K562 (cell line): ENCODE results near the gene CCM2. TPM values are rescaled to one million over a fixed set of nuclear protein-coding genes. Genes with fewer than 3 reads are reported as not detected.

Experiments used
- CBX3 ChIP-seq, 2 experiments: IDR thresholded peaks; 1 replicate in 1 of 2; 2 replicates in 1 of 2; pipeline ENCODE4 v1.6.1; 2012; ENCODE audit warnings: inconsistent platforms in 2 of 2, low read length in 2 of 2, borderline replicate concordance in 1 of 2, control low read depth in 1 of 2
- CEBPB ChIP-seq: fragments of 450-650 bp; IDR thresholded peaks from 2 replicates; pipeline ENCODE4 v1.6.1; 2016; ENCODE audit warnings: missing genetic modification characterization, missing compliant biosample characterization
- EZH2 ChIP-seq: IDR thresholded peaks from 2 replicates; pipeline ENCODE4 v1.6.1; 2012; ENCODE audit warnings: low read depth, mild to moderate bottlenecking, inconsistent platforms, low read length, borderline replicate concordance
- HDAC2 ChIP-seq: fragments of 450-650 bp; IDR thresholded peaks from 2 replicates; pipeline ENCODE4 v1.6.1; 2016; ENCODE audit warnings: mild to moderate bottlenecking
- MECOM ChIP-seq: fragments of 250-450 bp; sonication (Bioruptor Pico); IDR thresholded peaks from 2 replicates; pipeline ENCODE4 v1.8.0; 2022; ENCODE audit warnings: inconsistent platforms
- MTF1 ChIP-seq: fragments of 250-450 bp; sonication (Bioruptor Pico); IDR thresholded peaks from 2 replicates; pipeline ENCODE4 v1.9.0; 2021; ENCODE audit warnings: moderate library complexity, mild to moderate bottlenecking, inconsistent platforms, borderline replicate concordance
- MYC ChIP-seq, 2 experiments: fragments of 250-450 bp in 1 of 2; sonication (Bioruptor Pico) in 1 of 2; IDR thresholded peaks; 2 replicates each; pipeline versions ENCODE4 v1.5.1 to v1.6.1; 2012 to 2021; ENCODE audit warnings: low read depth in 2 of 2, borderline replicate concordance in 1 of 2, improper control_type of control experiment in 1 of 2, low read length in 1 of 2, mild to moderate bottlenecking in 1 of 2, moderate library complexity in 1 of 2
- NFE2 ChIP-seq: IDR thresholded peaks from 2 replicates; pipeline ENCODE4 v1.6.1; 2014; ENCODE audit warnings: antibody characterized with exemption, low read depth
- NFIC ChIP-seq: fragments of 450-650 bp; IDR thresholded peaks from 2 replicates; pipeline ENCODE4 v1.6.1; 2017; ENCODE audit warnings: mild to moderate bottlenecking, inconsistent platforms
- PTRF ChIP-seq: fragments of 450-650 bp; IDR thresholded peaks from 2 replicates; pipeline ENCODE4 v1.6.1; 2016; ENCODE audit warnings: mild to moderate bottlenecking, missing genetic modification characterization, missing compliant biosample characterization
- TGIF2 ChIP-seq: sonication (generic); formaldehyde crosslinking; IDR thresholded peaks from 2 replicates; pipeline ENCODE4 v1.8.1; 2022; ENCODE audit warnings: mild to moderate bottlenecking, missing genetic modification reagents, moderate library complexity
- ZNF12 ChIP-seq: sonication (generic); formaldehyde crosslinking; IDR thresholded peaks from 2 replicates; pipeline ENCODE4 v1.4.0; 2020; ENCODE audit warnings: mild to moderate bottlenecking, missing genetic modification reagents
- ZNF408 ChIP-seq: fragments of 250-450 bp; sonication (Bioruptor Pico); IDR thresholded peaks from 2 replicates; pipeline ENCODE4 v1.4.0; 2020; ENCODE audit warnings: low read depth, mild to moderate bottlenecking, moderate library complexity
- ZNF766 ChIP-seq: fragments of 200-800 bp; sonication (Bioruptor generic); conservative IDR thresholded peaks from 2 replicates; pipeline ENCODE4 v1.6.1; 2016; ENCODE audit warnings: missing genetic modification characterization, missing compliant biosample characterization
- ZNF79 ChIP-seq: fragments of 250-450 bp; sonication (Bioruptor Pico); IDR thresholded peaks from 2 replicates; pipeline ENCODE4 v1.4.0; 2020; ENCODE audit warnings: low read depth, mild to moderate bottlenecking, moderate library complexity
- polyA plus RNA-seq, 8 experiments: library from polyadenylated mRNA; depleted of rRNA in 4 of 8; stranded (reverse) in 5 of 8; unstranded in 3 of 8; fragments of >200 nt; fragmentation: Nextera tagmentation in 2 of 8; fragmentation: Illumina TruSeq in 1 of 8; extraction: Ambion mirVana in 2 of 8; extraction: Trizol in 1 of 8; gene quantifications; 2 replicates each; pipeline versions ENCODE4 v1.2.1 to v1.2.3, GENCODE V29; 2011 to 2014; ENCODE audit warnings: inconsistent platforms in 1 of 8, missing spikeins in 1 of 8
- total RNA-seq, 7 experiments: library from RNA; depleted of rRNA in 6 of 7; stranded (reverse); fragments of >200 nt in 6 of 7; fragmentation: Illumina TruSeq in 2 of 7; extraction: Trizol in 2 of 7; gene quantifications; 2 replicates each; pipeline versions ENCODE4 v1.2.1 to v1.2.3, GENCODE V29; 2011 to 2021; ENCODE audit warnings: low replicate concordance in 1 of 7
- TF ChIP-seq, protein P1 (sequence below): sonication (generic); formaldehyde crosslinking; IDR thresholded peaks from 2 replicates; pipeline ENCODE4 v1.8.0; 2023; ENCODE audit warnings: mild to moderate bottlenecking, missing genetic modification reagents
- TF ChIP-seq, protein P2 (sequence below): sonication (generic); formaldehyde crosslinking; IDR thresholded peaks from 2 replicates; pipeline ENCODE4 v1.8.0; 2022; ENCODE audit warnings: mild to moderate bottlenecking, missing genetic modification reagents
- TF ChIP-seq, protein P3 (sequence below): fragments of 450-650 bp; formaldehyde crosslinking; IDR thresholded peaks from 2 replicates; pipeline ENCODE4 v1.4.0; 2020; ENCODE audit warnings: mild to moderate bottlenecking, moderate library complexity
- TF ChIP-seq, protein P4 (sequence below): sonication (generic); formaldehyde crosslinking; IDR thresholded peaks from 2 replicates; pipeline ENCODE4 v1.9.0; 2022; ENCODE audit warnings: mild to moderate bottlenecking, missing genetic modification reagents

CCM2 gene
- total and polyA plus RNA-seq, 9 of the 15 experiments (the other 6 are each of a cell fraction or from before 2014, with no cell fraction given): 0.41 to 38.6 (median 25.9) TPM

DNA sequence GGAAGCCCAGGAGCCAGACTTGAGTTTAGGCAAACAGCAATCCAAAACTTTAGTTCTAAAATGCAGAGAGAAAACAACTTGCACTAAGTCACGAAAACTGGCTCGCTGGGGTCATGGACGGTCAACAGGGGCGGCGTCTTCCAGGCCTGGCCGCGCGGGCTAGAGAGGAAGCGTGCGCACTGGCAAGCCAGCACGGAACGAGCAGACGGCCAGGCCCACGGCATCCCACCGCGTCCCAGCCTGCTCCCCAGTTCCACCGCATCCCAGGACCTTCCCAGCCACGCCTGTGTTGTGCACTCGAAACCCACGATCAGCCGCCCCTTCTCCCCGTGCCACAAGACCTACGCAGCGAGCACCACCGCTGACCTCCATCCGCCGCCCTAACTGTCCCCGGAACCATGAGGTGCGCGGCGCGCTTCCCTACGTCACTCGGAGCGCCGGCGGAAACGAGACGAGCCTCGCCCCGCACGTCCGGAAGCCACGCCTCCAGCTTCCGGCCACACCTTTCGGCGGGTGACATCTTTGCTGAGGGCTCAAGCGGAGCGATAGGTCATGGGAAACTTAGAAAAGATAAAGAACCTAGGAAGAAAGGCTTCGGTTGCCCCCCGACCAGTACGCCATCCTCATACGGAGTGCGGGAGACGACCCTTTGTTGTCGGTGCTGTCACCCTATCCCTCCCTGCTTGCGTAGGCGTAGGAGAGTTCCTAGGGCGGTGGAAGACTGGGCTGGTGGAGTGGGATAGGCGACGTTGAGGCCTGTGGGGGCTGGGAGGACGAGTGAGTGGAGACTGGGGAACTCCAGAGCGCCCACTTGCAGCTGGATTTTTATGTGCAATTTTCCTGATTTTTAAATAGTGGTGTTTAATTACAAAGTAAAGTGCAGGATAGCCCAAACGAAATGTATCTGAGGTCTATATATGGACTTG, 111.6 kb downstream of the CCM2 start, which contains the start of gene TBRG4 (continued):
- TF ChIP-seq, protein P1, sequence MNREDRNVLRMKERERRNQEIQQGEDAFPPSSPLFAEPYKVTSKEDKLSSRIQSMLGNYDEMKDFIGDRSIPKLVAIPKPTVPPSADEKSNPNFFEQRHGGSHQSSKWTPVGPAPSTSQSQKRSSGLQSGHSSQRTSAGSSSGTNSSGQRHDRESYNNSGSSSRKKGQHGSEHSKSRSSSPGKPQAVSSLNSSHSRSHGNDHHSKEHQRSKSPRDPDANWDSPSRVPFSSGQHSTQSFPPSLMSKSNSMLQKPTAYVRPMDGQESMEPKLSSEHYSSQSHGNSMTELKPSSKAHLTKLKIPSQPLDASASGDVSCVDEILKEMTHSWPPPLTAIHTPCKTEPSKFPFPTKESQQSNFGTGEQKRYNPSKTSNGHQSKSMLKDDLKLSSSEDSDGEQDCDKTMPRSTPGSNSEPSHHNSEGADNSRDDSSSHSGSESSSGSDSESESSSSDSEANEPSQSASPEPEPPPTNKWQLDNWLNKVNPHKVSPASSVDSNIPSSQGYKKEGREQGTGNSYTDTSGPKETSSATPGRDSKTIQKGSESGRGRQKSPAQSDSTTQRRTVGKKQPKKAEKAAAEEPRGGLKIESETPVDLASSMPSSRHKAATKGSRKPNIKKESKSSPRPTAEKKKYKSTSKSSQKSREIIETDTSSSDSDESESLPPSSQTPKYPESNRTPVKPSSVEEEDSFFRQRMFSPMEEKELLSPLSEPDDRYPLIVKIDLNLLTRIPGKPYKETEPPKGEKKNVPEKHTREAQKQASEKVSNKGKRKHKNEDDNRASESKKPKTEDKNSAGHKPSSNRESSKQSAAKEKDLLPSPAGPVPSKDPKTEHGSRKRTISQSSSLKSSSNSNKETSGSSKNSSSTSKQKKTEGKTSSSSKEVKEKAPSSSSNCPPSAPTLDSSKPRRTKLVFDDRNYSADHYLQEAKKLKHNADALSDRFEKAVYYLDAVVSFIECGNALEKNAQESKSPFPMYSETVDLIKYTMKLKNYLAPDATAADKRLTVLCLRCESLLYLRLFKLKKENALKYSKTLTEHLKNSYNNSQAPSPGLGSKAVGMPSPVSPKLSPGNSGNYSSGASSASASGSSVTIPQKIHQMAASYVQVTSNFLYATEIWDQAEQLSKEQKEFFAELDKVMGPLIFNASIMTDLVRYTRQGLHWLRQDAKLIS (CRISPR knock-in tag): peak; percentile 91
- TF ChIP-seq, protein P2, sequence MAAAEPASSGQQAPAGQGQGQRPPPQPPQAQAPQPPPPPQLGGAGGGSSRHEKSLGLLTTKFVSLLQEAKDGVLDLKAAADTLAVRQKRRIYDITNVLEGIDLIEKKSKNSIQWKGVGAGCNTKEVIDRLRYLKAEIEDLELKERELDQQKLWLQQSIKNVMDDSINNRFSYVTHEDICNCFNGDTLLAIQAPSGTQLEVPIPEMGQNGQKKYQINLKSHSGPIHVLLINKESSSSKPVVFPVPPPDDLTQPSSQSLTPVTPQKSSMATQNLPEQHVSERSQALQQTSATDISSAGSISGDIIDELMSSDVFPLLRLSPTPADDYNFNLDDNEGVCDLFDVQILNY (CRISPR knock-in tag): no peak
- TF ChIP-seq ZNF766 (CRISPR knock-in tag) (peak; percentile 56; the same call in 1 of the 2 replicates), MTF1 (CRISPR knock-in tag) (no peak), ZNF79 (CRISPR knock-in tag) (no peak), PTRF (tag) (no peak), EZH2 (no peak), CEBPB (no peak), TGIF2 (CRISPR knock-in tag) (no peak), ZNF12 (CRISPR knock-in tag) (no peak; the same call in 1 of the 2 replicates), MYC (IDR thresholded peaks at IDR 0.05; ENCODE audit: low read depth, low read length) (peak; percentile 100), MYC (CRISPR knock-in tag; IDR thresholded peaks at IDR 0.05; ENCODE audit: borderline replicate concordance, low read depth) (peak; percentile 100), NFE2 (no peak), CBX3 (IDR thresholded peaks at IDR 0.05; ENCODE audit: borderline replicate concordance in 1 of 2, low read length in 2 of 2) (no peak; a peak in 1 of 3 replicates), NFIC (peak; percentile 60), HDAC2 (peak; percentile 95), ZNF408 (CRISPR knock-in tag) (no peak), MECOM (CRISPR knock-in tag) (no peak)
- TF ChIP-seq, protein P3, sequence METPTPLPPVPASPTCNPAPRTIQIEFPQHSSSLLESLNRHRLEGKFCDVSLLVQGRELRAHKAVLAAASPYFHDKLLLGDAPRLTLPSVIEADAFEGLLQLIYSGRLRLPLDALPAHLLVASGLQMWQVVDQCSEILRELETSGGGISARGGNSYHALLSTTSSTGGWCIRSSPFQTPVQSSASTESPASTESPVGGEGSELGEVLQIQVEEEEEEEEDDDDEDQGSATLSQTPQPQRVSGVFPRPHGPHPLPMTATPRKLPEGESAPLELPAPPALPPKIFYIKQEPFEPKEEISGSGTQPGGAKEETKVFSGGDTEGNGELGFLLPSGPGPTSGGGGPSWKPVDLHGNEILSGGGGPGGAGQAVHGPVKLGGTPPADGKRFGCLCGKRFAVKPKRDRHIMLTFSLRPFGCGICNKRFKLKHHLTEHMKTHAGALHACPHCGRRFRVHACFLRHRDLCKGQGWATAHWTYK: no peak
- TF ChIP-seq, protein P4, sequence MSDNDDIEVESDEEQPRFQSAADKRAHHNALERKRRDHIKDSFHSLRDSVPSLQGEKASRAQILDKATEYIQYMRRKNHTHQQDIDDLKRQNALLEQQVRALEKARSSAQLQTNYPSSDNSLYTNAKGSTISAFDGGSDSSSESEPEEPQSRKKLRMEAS (CRISPR knock-in tag): peak; percentile 100
